ENCODE data around the gene RIPOR3.
"Not testable (repeated sequence)": the region's sequence is repeated elsewhere in the genome, so short reads cannot be mapped to it uniquely, and the experiment has no call there.

Gene RIPOR3

DNA sequence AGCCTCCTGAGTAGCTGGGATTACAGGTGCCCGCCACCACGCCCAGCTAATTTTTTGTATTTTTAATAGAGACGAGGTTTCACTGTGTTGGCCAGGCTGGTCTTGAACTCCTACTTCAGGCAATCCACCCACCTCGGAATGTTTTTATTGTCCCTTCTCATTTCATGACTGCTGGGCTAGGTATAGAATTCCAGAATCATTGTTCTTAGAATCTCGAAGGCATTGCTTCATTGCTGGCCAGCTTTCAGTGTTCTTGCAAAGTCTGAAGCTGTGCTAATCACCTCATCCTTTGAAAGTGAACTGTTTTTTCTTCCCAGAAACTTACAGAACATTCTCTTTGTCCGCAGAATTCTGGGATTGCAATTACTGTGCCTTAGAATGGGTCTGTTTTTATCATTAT lies 132.2 kb downstream of the RIPOR3 start:
- no peak for DNase-seq (ENCODE audit: low read depth in 4 of 4, low spot score in 1 of 4)

GRCh38 chr20:50558483-50558925 lies 132.8 kb downstream of the RIPOR3 start:
- no peak for DNase-seq (ENCODE audit: low read depth in 4 of 4, low spot score in 1 of 4)

GRCh38 chr20:50557549-50558134 lies 133.7 kb downstream of the RIPOR3 start:
- DNase-seq (ENCODE audit: low read depth in 4 of 4, low spot score in 1 of 4), result no peak

DNA sequence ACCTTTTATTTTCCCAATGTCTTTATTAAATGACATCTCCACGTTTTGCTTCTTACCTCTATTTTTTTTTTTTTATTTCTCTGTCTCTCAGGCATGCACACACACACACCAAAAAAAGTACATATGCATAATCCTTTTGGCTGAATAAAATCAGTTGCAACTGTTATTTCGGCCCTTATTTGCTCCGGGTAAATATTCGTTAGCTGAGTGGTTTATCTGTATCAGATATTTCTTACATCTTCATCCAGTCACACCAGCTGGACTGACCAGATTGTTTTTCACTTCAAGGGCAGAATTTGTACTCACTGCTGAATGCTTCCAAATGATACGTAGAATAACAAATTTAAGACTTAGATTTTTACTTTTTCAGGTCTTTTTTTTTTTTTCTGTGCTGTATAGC lies 135.7 kb downstream of the RIPOR3 start:
- DNase-seq (ENCODE audit: low read depth in 4 of 4, low spot score in 1 of 4), result no peak

DNA sequence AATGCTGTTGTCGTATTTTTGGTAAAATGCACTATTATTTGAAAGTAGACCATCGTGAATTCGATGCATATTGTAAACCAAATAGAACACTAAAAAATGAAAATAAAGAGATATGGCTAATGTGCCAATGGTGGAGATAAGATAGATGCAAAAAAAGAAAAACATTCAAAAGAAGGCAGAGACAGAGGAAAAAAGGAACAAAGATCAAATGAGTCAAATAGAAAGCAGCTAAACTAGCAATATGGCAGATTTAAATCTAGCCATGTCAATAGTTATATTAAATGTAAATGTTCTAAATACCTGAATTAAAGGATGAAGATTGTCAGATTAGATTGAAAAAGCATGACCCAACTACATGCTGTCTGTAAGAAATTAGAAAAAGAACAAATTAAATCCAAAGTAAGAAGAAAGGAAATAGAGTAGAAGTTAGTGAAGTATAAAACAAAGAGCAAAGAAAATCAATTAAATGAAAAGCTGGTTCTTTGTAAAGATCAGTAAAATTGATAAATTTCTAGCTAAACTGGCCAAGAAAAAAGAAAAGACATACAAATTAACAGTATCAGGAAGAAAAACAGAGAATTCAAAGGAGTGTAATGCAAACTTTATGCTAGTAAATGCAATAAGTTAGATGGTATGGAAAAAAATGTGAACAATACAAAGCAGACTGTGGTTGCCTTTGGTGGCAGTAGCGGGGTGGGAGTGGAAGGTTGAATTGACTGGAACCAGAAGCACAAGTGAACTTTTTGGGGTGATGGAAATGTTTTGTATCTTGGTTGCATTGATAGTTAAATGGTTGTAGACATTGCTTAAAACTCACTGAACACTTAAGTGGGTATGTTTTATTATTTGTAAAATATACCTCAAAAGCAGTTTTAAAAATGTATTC lies 136.4 kb downstream of the RIPOR3 start:
- no peak for DNase-seq (ENCODE audit: low read depth in 4 of 4, low spot score in 1 of 4)

GRCh38 chr20:50552979-50553378 lies 138.4 kb downstream of the RIPOR3 start:
- DNase-seq (ENCODE audit: low read depth in 4 of 4, low spot score in 1 of 4), result no peak

- DNase-seq (ENCODE audit: low read depth in 4 of 4, low spot score in 1 of 4), result no peak
Measured at GRCh38 chr20:50551288-50551687, 140.1 kb downstream of the RIPOR3 start.

DNA sequence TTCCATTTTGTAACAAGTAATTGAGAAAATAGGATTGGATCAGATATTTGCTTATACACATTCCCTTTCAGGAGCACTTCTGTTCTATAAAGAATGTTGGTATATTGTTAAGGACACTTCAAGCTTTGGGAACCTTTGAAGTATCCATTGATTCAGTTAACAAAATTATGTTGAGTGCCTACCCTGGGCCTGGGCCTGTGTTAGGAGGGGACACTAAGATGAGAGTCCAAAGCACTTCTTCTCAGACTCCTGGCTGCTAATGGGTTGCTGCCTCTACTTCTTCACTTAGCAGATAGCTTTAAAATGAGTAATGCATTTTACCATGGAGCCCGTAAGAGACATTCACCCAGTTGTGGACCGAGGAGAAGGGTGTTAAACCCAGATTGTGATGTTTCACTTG lies 140.8 kb downstream of the RIPOR3 start:
- no peak for DNase-seq (ENCODE audit: low read depth in 4 of 4, low spot score in 1 of 4)

DNA sequence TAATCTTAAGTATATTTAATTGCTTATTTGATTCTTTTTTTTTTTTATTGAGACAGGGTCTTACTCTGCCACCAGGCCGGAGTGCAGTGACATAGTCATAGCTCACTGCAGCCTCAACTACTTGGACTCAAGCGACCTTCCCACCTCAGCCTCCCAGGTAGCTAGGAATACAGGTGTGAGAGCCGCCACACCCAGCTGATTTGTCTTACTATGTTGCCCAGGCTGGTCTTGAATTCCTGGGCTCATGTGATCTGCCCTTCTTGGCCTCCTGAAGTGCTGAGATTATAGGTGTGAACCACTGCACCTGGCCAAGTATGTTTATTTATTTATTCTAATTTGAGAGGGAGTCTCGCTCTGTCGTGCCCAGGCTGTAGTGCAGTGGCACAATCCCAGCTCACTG lies 142.9 kb downstream of the RIPOR3 start:
- no peak for DNase-seq (ENCODE audit: low read depth in 4 of 4, low spot score in 1 of 4)

DNA sequence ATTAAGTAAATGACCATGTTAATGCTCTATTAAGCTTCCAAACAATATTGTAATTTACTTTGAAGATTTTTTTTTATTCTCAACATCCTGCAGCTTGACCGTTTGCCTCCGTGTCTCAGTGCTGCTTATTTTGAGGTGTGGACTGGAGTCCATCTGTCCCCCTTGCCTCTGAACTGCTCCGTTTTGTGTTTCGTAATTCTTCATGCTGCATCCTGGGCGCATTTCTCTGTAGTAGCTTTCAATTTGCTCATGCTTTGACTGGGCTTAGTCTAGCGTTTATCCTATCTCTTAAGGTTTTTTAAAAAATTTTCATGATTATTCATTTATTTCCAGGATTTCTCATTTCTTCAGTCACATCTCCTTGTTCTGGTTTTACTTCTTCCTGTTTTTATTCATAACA lies 143.4 kb downstream of the RIPOR3 start:
- no peak for DNase-seq (ENCODE audit: low read depth in 4 of 4, low spot score in 1 of 4)

DNA sequence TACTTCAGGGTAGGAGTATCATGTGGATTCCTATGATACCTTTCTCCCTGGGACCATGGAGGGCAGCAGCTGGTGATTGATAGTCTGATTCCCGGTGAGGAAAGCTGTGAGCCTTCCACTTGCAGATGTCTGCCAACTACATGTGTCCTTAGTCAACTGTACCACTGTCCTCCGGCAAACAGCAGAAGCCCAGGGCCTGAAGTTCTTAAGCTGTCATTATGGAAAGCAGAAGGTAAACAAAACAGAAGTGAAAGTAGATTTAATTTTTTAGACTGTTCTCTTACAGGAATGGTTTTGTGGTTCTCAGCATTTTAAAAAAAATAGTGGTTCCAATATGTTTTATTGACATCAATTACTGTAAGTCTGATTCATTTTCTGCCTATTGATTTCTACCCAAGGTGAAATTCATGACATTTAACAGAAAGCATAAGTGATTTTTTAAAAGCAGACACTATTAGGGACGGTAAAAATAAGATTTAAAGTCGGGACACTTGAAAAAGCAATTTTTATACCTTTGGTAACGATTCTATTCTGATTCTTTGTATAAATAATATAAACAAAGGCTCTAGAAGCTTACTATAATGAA lies 144.5 kb downstream of the RIPOR3 start:
- DNase-seq (ENCODE audit: low read depth in 4 of 4, low spot score in 1 of 4), result no peak

- DNase-seq (ENCODE audit: low read depth in 4 of 4, low spot score in 1 of 4), result no peak
Measured at GRCh38 chr20:50545126-50545525, 146.2 kb downstream of the RIPOR3 start.

DNA sequence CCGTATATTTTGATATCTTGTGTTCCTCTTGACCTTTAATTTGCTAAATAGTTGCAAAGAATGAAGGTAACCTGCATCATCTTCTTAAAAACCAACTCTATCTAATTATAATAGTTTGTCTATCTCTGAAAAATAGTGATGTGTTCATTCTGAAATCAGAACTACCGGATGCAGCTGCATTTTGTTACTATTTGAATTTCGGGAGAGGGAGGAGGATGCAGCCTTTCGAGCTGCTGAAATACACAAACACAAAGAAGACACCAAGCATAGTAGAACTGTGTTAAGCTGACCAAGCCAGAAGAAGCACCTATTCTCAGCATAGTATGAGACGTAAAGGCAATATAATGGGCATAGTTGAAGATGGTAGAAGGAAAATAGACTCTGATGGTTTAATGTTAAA lies 148.0 kb downstream of the RIPOR3 start:
- DNase-seq (ENCODE audit: low read depth in 4 of 4, low spot score in 1 of 4), result no peak

- no peak for DNase-seq (ENCODE audit: low read depth in 4 of 4, low spot score in 1 of 4)
Measured at GRCh38 chr20:50541606-50542041, 149.7 kb downstream of the RIPOR3 start.

GRCh38 chr20:50540620-50541605 lies 150.4 kb downstream of the RIPOR3 start:
- DNase-seq (ENCODE audit: low read depth in 4 of 4, low spot score in 1 of 4), result no peak

DNA sequence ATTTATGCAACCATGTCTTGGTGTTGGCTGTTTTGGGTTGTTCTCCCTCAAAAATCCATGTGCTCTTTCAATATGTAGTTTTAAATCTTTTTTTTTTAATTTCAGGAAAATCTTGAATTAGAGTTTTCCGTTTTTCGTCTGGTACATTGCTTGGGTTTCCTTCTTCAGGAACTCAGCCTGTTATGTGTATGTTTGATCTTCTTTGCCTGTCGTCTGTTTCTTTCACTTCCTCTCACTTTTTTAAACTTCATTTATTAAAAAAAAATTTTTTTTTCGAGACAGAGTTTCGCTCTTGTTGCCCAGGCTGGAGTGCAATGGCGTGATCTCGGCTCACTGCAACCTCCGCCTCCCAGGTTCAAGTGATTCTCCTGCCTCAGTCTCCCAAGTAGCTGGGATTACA lies 151.5 kb downstream of the RIPOR3 start:
- not testable (repeated sequence) for DNase-seq (ENCODE audit: low read depth in 4 of 4, low spot score in 1 of 4)

GRCh38 chr20:50538276-50538675 lies 153.1 kb downstream of the RIPOR3 start:
- no peak for DNase-seq (ENCODE audit: low read depth in 4 of 4, low spot score in 1 of 4)

GRCh38 chr20:50537546-50538201 lies 153.7 kb downstream of the RIPOR3 start:
- no peak for DNase-seq (ENCODE audit: low read depth in 4 of 4, low spot score in 1 of 4)

GRCh38 chr20:50536333-50536732 lies 155.0 kb downstream of the RIPOR3 start:
- no peak for DNase-seq (ENCODE audit: low read depth in 4 of 4, low spot score in 1 of 4)
